GM13977 (cell line): Measurements from ENCODE around the gene ZNF765.
"Not testable (repeated sequence)": the region's sequence is repeated elsewhere in the genome, so short reads cannot be mapped to it uniquely, and the experiment has no call there.

ENCODE experiments used
- DNase-seq: peaks from one replicate; pipeline ENCODE4 v3.0.0; 2012; ENCODE audit warnings: low spot score
- CTCF ChIP-seq: IDR thresholded peaks from 2 replicates; pipeline ENCODE4 v1.5.1; 2012; ENCODE audit warnings: mild to moderate bottlenecking, control low read depth; ENCODE audit not compliant: insufficient read depth; ENCODE audit errors: extremely low read depth, missing control alignments
- in situ Hi-C: fragments of 300-500 bp; cut with MboI; formaldehyde crosslinking; loops from one replicate; pipeline ENCODE4 v1.12.0; 2022; ENCODE audit warnings: low sequenced_read_pairs, low pct_unique_long_range_greater_than_20kb, mixed read lengths, inconsistent platforms; ENCODE audit not compliant: unreplicated experiment

Gene ZNF765

GRCh38 chr19:53389978-53390377, 5.0 kb upstream of the ZNF765 start:
- in situ Hi-C loops = no loop called here
- no peak for TF ChIP-seq CTCF
- DNase-seq = no peak

DNA sequence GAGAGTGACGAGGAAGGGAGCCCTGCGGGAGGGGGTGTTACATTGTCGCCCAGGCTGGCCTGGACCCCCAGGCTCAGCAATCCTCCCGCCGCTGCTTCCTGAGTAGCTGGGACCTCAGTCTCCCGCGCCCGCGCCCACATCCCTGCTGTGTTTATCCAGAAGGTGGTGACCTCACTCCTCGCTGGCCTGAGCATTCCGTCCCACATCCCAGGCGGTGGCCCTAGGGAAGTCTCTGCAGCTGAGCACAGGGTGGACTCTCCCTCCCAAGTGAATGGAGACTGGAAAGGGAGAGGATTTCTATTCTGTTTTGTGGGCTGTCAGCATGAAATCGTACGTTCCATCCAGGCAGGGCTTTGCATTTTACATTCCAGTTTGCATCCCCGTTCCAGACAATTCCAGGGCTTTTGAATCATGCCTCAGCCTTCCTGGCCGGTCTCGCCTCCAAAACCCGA, 401 bp upstream of the ZNF765 start:
- no peak for TF ChIP-seq CTCF
- no peak for DNase-seq
- in situ Hi-C loops = no loop called here

- DNase-seq, in situ Hi-C loops: not testable (repeated sequence)
Measured at GRCh38 chr19:53395840-53396524, 1.0 kb downstream of the ZNF765 start.

- TF ChIP-seq CTCF = no peak
- no peak for DNase-seq
- in situ Hi-C loops = no loop called here
Measured at GRCh38 chr19:53396525-53396868, 1.5 kb downstream of the ZNF765 start.

GRCh38 chr19:53397918-53398317, 3.0 kb downstream of the ZNF765 start:
- DNase-seq, in situ Hi-C loops: not testable (repeated sequence)

- in situ Hi-C loops = no loop called here
- DNase-seq = no peak
- TF ChIP-seq CTCF = no peak
Measured at GRCh38 chr19:53409505-53410204, 14.7 kb downstream of the ZNF765 start.

GRCh38 chr19:53420520-53421315, 25.8 kb downstream of the ZNF765 start:
- in situ Hi-C loops, DNase-seq: not testable (repeated sequence)

DNA sequence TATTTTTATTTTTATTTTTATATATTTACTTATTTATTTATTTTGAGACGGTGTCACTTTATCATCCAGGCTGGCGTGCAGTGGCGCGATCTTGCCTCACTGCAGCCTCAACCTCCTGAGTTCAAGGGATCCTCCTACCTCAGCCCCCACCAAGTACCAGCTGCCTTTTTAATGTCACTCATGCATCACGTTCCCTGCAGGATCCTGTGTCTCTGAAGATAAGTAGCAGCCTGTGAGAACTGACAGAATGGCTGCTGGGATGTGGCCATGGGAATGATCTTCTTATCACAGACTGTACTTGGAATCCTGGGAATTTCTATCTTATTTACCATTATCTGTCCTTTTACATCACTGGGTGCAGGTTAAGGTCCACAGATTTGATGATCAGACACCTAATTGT, 27.6 kb downstream of the ZNF765 start:
- in situ Hi-C loops = no loop called here
- TF ChIP-seq CTCF = no peak
- DNase-seq = no peak

GRCh38 chr19:53423074-53423473, 28.1 kb downstream of the ZNF765 start:
- DNase-seq, in situ Hi-C loops: not testable (repeated sequence)

DNA sequence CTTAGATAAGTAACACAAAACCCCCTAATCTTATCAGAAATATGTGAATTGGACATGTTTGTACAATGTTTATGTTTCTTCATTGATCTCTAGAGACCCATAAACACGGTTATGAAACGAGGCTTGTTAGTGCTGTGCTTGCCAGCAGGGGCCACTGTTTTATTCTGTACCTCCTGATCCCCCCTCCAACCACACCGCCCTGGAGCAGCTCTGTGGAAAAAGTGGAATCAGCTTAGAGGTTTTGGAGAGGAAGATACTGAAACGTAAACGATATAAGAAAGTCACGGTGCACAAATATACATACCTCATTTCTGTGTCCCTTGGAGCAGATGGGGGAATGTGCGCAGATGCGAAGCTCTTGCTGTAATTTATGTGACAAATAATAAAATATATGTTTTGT, 28.7 kb downstream of the ZNF765 start:
- in situ Hi-C loops = not testable (repeated sequence)

More for the DNA sequence above, 28.7 kb downstream of the ZNF765 start:
- not testable (repeated sequence) for DNase-seq
